GM12878 (cell line): Measurements from ENCODE around the gene STK32B.
"Not testable (repeated sequence)": the region's sequence is repeated elsewhere in the genome, so short reads cannot be mapped to it uniquely, and the experiment has no call there.

ENCODE experiments used
- ATF3 ChIP-seq: IDR thresholded peaks from 2 replicates; pipeline ENCODE4 v1.6.1; 2011; ENCODE audit warnings: low read depth, mild to moderate bottlenecking, low read length, moderate library complexity, borderline replicate concordance; ENCODE audit errors: extremely low read depth
- CTCF ChIP-seq, 3 experiments: IDR thresholded peaks in 2 of 3; conservative IDR thresholded peaks in 1 of 3; 2 replicates each; pipeline ENCODE4 v1.5.1; 2011; ENCODE audit warnings: low read depth in 3 of 3, low read length in 3 of 3, mild to moderate bottlenecking in 3 of 3, control low read depth in 2 of 3, moderate library complexity in 2 of 3, inconsistent platforms in 1 of 3, mixed read lengths in 1 of 3; ENCODE audit not compliant: control insufficient read depth in 2 of 3, insufficient read depth in 1 of 3; ENCODE audit errors: extremely low read depth in 1 of 3
- YBX1 ChIP-seq: fragments of 450-650 bp; IDR thresholded peaks from 2 replicates; pipeline ENCODE4 v1.6.1; 2016; ENCODE audit warnings: antibody characterized with exemption

GRCh38 chr4:5280069-5280468 lies 228.8 kb downstream of the STK32B start:
- not testable (repeated sequence) for TF ChIP-seq CTCF (IDR thresholded peaks at IDR 0.05 in 2 of 3, conservative IDR thresholded peaks at IDR 0.05 in 1 of 3; ENCODE audit: control insufficient read depth in 2 of 3, extremely low read depth in 1 of 3, insufficient read depth in 1 of 3, low read depth in 3 of 3, low read length in 3 of 3); YBX1; ATF3
